Measurements from ENCODE around the gene INPP5A. TPM values are rescaled to one million over a fixed set of nuclear protein-coding genes. Genes with fewer than 3 reads are reported as not detected.

Gene INPP5A
- total RNA-seq, 4 donors from 2014 or later: 31.2 to 51.8 (median 41.5) TPM

GRCh38 chr10:132774181-132774901 lies 236.8 kb downstream of the INPP5A start:
- DNase-seq (ENCODE audit: low spot score in 2 of 2): no peak
- intact Hi-C loops (cut with DNase I; ENCODE audit: low total_unique reads): no loop called here
- no peak overlapping the region for H3K4me3 ChIP-seq (ENCODE audit: low read depth, poor library complexity, severe bottlenecking)
- WGBS, 2 donors: 75 to 82% methylated on average over 22 to 27 of the region's 29 CpGs
- TF ChIP-seq CTCF (IDR thresholded peaks at IDR 0.05) (no peak), POLR2A (IDR thresholded peaks at IDR 0.05) (no peak)

GRCh38 chr10:132774902-132775863 lies 237.6 kb downstream of the INPP5A start:
- TF ChIP-seq POLR2A (IDR thresholded peaks at IDR 0.05): no peak
- no peak for TF ChIP-seq CTCF (IDR thresholded peaks at IDR 0.05)
- DNase-seq (ENCODE audit: low spot score in 2 of 2): no peak
- H3K4me3 ChIP-seq (ENCODE audit: low read depth, poor library complexity, severe bottlenecking): no peak overlapping the region
- intact Hi-C loops (cut with DNase I; ENCODE audit: low total_unique reads): no loop called here
- 63 to 77% methylated on average over 19 to 21 of the region's 22 CpGs for WGBS, 2 donors

GRCh38 chr10:132776186-132776585 lies 238.6 kb downstream of the INPP5A start:
- H3K4me3 ChIP-seq (ENCODE audit: low read depth, poor library complexity, severe bottlenecking): no peak overlapping the region
- DNase-seq (ENCODE audit: low spot score in 2 of 2): no peak
- TF ChIP-seq POLR2A (IDR thresholded peaks at IDR 0.05): no peak
- no peak for TF ChIP-seq CTCF (IDR thresholded peaks at IDR 0.05)
- 91 to 97% methylated on average over 14 to 18 of the region's 18 CpGs for WGBS, 2 donors
- intact Hi-C loops (cut with DNase I; ENCODE audit: low total_unique reads): no loop called here

GRCh38 chr10:132776821-132777220 lies 239.2 kb downstream of the INPP5A start:
- DNase-seq (ENCODE audit: low spot score in 2 of 2): no peak
- no peak for TF ChIP-seq POLR2A (IDR thresholded peaks at IDR 0.05)
- no peak for TF ChIP-seq CTCF (IDR thresholded peaks at IDR 0.05)
- intact Hi-C loops (cut with DNase I; ENCODE audit: low total_unique reads): no loop called here
- H3K4me3 ChIP-seq (ENCODE audit: low read depth, poor library complexity, severe bottlenecking): no peak overlapping the region
- 92 to 93% methylated on average over 17 to 18 of the region's 18 CpGs for WGBS, 2 donors

- TF ChIP-seq CTCF (IDR thresholded peaks at IDR 0.05) (no peak), POLR2A (IDR thresholded peaks at IDR 0.05) (no peak)
- no peak for DNase-seq (ENCODE audit: low spot score in 2 of 2)
- H3K4me3 ChIP-seq (ENCODE audit: low read depth, poor library complexity, severe bottlenecking): no peak overlapping the region
- WGBS, 2 donors: 96% methylated on average over 13 to 14 of the region's 14 CpGs
- intact Hi-C loops (cut with DNase I; ENCODE audit: low total_unique reads): no loop called here
Observed at GRCh38 chr10:132777441-132777840, 239.9 kb downstream of the INPP5A start.

Measured in lower leg skin (tissue), 4 donors.